Adrenal gland (tissue), 12 donors: ENCODE data around the gene NUBP1. TPM values are rescaled to one million over a fixed set of nuclear protein-coding genes. Genes with fewer than 3 reads are reported as not detected.

Experiments used
- DNase-seq, 7 donors: peaks; one replicate each; pipeline ENCODE4 v3.0.0-alpha.2; 2019 to 2020
- H3K27ac ChIP-seq, 5 donors: fragments of 200-600 bp; sonication (generic) in 4 of 5; 1 replicate in 3 of 5; 2 replicates in 2 of 5; pipeline versions ENCODE4 v1.5.1 to v1.8.0; 2016 to 2020; ENCODE audit warnings: mild to moderate bottlenecking in 1 of 5
- H3K27me3 ChIP-seq: fragments of 200-600 bp; 2 replicates; pipeline ENCODE4 v1.8.0; 2021
- H3K36me3 ChIP-seq, 2 donors: fragments of 200-600 bp; replicated peaks in 1 of 2; 1 replicate in 1 of 2; 2 replicates in 1 of 2; pipeline versions ENCODE4 v1.5.1 to v1.8.0; 2018 to 2022
- H3K4me1 ChIP-seq, 2 donors: fragments of 200-600 bp; replicated peaks in 1 of 2; 1 replicate in 1 of 2; 2 replicates in 1 of 2; pipeline versions ENCODE4 v1.5.1 to v1.8.0; 2018 to 2021
- H3K4me3 ChIP-seq, 4 donors: fragments of 200-600 bp; sonication (generic) in 3 of 4; one replicate each; pipeline ENCODE4 v1.5.1; 2016 to 2018
- H3K9me3 ChIP-seq, 3 donors: fragments of 200-600 bp; sonication (generic) in 1 of 3; replicated peaks in 1 of 3; 1 replicate in 2 of 3; 2 replicates in 1 of 3; pipeline versions ENCODE4 v1.5.1 to v1.8.0; 2016 to 2021
- CTCF ChIP-seq, 6 experiments: fragments of 450-650 bp in 4 of 6; fragments of 200-600 bp in 2 of 6; sonication (generic) in 1 of 6; IDR thresholded peaks; 1 replicate in 5 of 6; 2 replicates in 1 of 6; pipeline versions ENCODE4 v1.5.1 to v1.8.0; 2016 to 2021; ENCODE audit warnings: antibody characterized with exemption in 6 of 6, mild to moderate bottlenecking in 2 of 6, moderate library complexity in 1 of 6
- POLR2A ChIP-seq, 2 donors: fragments of 450-650 bp; IDR thresholded peaks; one replicate each; pipeline ENCODE4 v1.6.1; 2017; ENCODE audit warnings: antibody characterized with exemption in 2 of 2, mild to moderate bottlenecking in 2 of 2, moderate library complexity in 1 of 2
- WGBS, 4 donors: extraction: QIAGEN DNeasy Blood & Tissue Kit in 2 of 4; methylation state at CpG; one replicate each; pipeline versions ENCODE4 v1.1.5 to v1.1.7; 2013 to 2017; 5-methylcytosine and 5-hydroxymethylcytosine counted together
- intact Hi-C, 2 donors: fragments of 100-400 bp; cut with DNase I; formaldehyde crosslinking; loops; one replicate each; pipeline versions ENCODE4 v1.14.1 to v1.15.0; 2022 to 2023
- polyA plus RNA-seq, 3 donors: library from polyadenylated mRNA; stranded (reverse); fragments of 200-250 nt in 2 of 3; fragments of 350-450 nt in 1 of 3; fragmentation: Illumina TruSeq in 1 of 3; extraction: RNeasy Lipid Tissue Mini Kit (QIAGEN cat#74804) in 1 of 3; gene quantifications; one replicate each; pipeline ENCODE4 v1.2.3, GENCODE V29; 2013 to 2014
- total RNA-seq, 9 donors: library from RNA; depleted of rRNA in 4 of 9; stranded (reverse); fragments of >200 nt in 4 of 9; fragments of 120-200 nt in 1 of 9; fragmentation: NEBNext Ultra II Directional in 1 of 9; extraction: Animal tissue kit (Norgen Biotek cat#: 25700) in 1 of 9; gene quantifications; one replicate each; pipeline versions ENCODE4 v1.1.0 to v1.2.4, GENCODE V29; 2013 to 2023
- donor health status: healthy with polysubstance abuse.
- donor health status: Bipolar disorder and iron deficiency.
- donor health status: DM: yes; HTN: yes; CAD: no.
- donor health status: DM: no; HTN: no; CAD: no.
- donor health status: DM: no; HTN: no; CAD: no.
- donor health status: DM: yes; HTN: yes; CAD: no.

Gene NUBP1
- total and polyA plus RNA-seq, 12 donors: 22.5 to 91.8 (median 57.4) TPM

DNA sequence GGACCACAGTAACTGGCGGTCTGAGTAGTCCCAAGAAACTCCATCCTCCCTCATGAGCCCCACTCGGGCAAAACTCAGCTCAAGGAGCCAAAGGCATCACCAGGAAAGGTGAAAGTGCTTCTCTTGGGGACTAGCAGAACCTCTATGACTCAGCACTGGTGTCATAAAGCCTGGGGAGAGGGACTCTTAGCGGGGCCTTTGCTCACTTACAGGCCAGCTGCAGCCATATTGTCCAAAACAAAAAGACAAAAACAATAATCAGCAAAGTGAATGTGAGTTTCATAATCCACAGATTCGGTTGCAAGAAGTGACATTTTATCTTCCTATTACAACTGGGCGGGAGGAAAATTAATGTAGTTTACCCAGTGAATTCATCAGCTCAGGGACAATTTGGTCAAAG is 48.8 kb upstream of the NUBP1 start, which contains the start of gene TEKT5:
Gene TEKT5 (minus strand): TSS at position 101 of the 400 bp plus-strand sequence. CDS start 57 bp downstream, at position 44.
- 75 to 86% (median 81%) methylated on average over 3 to 5 of the region's 5 CpGs for WGBS, 4 donors
- H3K9me3 ChIP-seq: no peaks in the 10 kb centered on the region
- intact Hi-C loops: no loop called here
- H3K36me3 ChIP-seq: no peaks in the 10 kb centered on the region
- DNase-seq: no peak
- no peak within 1 kb of the TSS for H3K4me3 ChIP-seq
- TF ChIP-seq POLR2A (IDR thresholded peaks at IDR 0.05): no peak
- TF ChIP-seq CTCF (IDR thresholded peaks at IDR 0.05): no peak
- no peak within 1 kb of the TSS for H3K27ac ChIP-seq
- no peaks in the 10 kb centered on the region for H3K4me1 ChIP-seq
- no peaks in the 10 kb centered on the region for H3K27me3 ChIP-seq

DNA sequence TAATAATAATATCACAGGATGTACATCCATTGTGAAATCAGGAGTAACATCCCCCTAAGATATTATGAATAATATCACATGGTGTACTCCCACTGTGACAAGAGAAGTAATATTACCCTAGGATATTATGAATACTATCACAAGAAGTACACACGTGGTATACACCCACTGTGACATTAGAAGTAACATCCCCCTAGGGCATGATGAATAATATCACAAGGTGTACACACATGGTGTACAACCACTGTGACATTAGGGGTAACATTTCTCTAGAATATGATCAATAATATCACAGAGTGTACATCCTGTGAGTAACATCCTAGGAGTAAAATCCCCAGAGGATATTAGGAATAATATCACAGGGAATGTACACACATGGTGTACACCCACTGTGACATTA is 43.9 kb upstream of the NUBP1 start:
- 38 to 85% (median 65%) methylated on average over 1 of the region's 1 CpG for WGBS, 4 donors
- no peak for DNase-seq
- H3K27ac ChIP-seq: no peak overlapping the region
- H3K4me1 ChIP-seq: no peaks in the 10 kb centered on the region
- intact Hi-C loops: no loop called here
- H3K4me3 ChIP-seq: no peak overlapping the region
- H3K9me3 ChIP-seq: no peaks in the 10 kb centered on the region
- no peak for TF ChIP-seq POLR2A (IDR thresholded peaks at IDR 0.05)
- no peak for TF ChIP-seq CTCF (IDR thresholded peaks at IDR 0.05)
- H3K27me3 ChIP-seq: no peaks in the 10 kb centered on the region
- H3K36me3 ChIP-seq: no peaks in the 10 kb centered on the region

GRCh38 chr16:10708969-10709368 is 34.7 kb upstream of the NUBP1 start:
- no peak for DNase-seq

More at GRCh38 chr16:10708969-10709368, 34.7 kb upstream of the NUBP1 start:
- H3K9me3 ChIP-seq: no peaks in the 10 kb centered on the region
- peaks cover 3% of the 10 kb centered on the region for H3K27me3 ChIP-seq
- no peak overlapping the region for H3K27ac ChIP-seq
- 54 to 64% (median 63%) methylated on average over 4 of the region's 4 CpGs for WGBS, 4 donors
- TF ChIP-seq CTCF (IDR thresholded peaks at IDR 0.05) (no peak), POLR2A (IDR thresholded peaks at IDR 0.05) (no peak)
- no peak overlapping the region for H3K4me3 ChIP-seq
- intact Hi-C loops: no loop called here
- no peaks in the 10 kb centered on the region for H3K36me3 ChIP-seq
- H3K4me1 ChIP-seq: no peaks in the 10 kb centered on the region
